Spleen (tissue), 7 donors: ENCODE results near the gene EHD4.

ENCODE experiments used
- POLR2A ChIP-seq, 3 donors: fragments of 450-650 bp; IDR thresholded peaks; one replicate each; pipeline ENCODE4 v1.5.1; 2017; ENCODE audit warnings: antibody characterized with exemption in 3 of 3, mild to moderate bottlenecking in 1 of 3
- TF ChIP-seq, protein P1 (sequence below), 11 experiments: fragments of 200-600 bp in 7 of 11; fragments of 450-650 bp in 4 of 11; sonication (generic) in 4 of 11; IDR thresholded peaks in 8 of 11; conservative IDR thresholded peaks in 3 of 11; 1 replicate in 7 of 11; 2 replicates in 4 of 11; pipeline versions ENCODE4 v1.4.0 to v1.8.0; 2016 to 2021; ENCODE audit warnings: antibody characterized with exemption in 11 of 11, inconsistent platforms in 4 of 11, mild to moderate bottlenecking in 1 of 11
- donor health status: DM: no; HTN: no; CAD: no; lungs with moderate emphysema.
- donor health status: DM: no; HTN: no; CAD: no.
- donor health status: DM: no; HTN: no; CAD: no.

DNA sequence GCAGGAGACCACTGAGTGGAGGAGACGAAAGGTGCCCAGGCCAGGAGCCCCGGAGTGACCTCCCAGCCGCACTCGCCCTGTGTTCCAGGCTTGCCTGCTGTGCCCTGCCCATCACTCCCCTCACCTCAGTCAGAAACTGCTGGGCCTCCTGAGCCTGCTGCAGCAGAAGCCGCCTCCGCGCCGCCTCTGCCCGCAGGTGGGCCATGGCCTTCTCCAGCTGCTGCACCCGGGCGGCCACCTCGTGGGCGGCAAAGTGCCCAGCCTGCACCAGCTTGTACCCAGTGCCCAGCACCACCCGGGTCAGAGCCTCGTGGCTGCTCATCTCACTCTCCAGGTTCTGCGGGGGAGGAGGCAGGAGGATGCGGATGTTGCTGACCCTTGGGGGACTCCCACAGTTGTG, 116.1 kb downstream of the EHD4 start:
- TF ChIP-seq, protein P1, sequence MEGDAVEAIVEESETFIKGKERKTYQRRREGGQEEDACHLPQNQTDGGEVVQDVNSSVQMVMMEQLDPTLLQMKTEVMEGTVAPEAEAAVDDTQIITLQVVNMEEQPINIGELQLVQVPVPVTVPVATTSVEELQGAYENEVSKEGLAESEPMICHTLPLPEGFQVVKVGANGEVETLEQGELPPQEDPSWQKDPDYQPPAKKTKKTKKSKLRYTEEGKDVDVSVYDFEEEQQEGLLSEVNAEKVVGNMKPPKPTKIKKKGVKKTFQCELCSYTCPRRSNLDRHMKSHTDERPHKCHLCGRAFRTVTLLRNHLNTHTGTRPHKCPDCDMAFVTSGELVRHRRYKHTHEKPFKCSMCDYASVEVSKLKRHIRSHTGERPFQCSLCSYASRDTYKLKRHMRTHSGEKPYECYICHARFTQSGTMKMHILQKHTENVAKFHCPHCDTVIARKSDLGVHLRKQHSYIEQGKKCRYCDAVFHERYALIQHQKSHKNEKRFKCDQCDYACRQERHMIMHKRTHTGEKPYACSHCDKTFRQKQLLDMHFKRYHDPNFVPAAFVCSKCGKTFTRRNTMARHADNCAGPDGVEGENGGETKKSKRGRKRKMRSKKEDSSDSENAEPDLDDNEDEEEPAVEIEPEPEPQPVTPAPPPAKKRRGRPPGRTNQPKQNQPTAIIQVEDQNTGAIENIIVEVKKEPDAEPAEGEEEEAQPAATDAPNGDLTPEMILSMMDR (IDR thresholded peaks at IDR 0.05 in 8 of 11, conservative IDR thresholded peaks at IDR 0.05 in 3 of 11): no peak
- TF ChIP-seq POLR2A (IDR thresholded peaks at IDR 0.05): no peak
